Activated CD8-positive, alpha-beta memory T cell treated with anti-CD3 and anti-CD28 coated beads for 4 hours (primary cell): ENCODE data around the gene TBC1D3K.
"Not testable (repeated sequence)": the region's sequence is repeated elsewhere in the genome, so short reads cannot be mapped to it uniquely, and the experiment has no call there.

Source experiments
- DNase-seq, 2 donors: peaks; one replicate each; pipeline ENCODE4 v3.0.0-alpha.2; 2020; ENCODE audit warnings: low read depth in 2 of 2

Gene TBC1D3K

GRCh38 chr17:37924115-37924514, at the start of gene TBC1D3K:
TBC1D3K (plus strand) TSS chr17:37924415; CDS start chr17:37926000, 1,585 bp downstream.
- DNase-seq: not testable (repeated sequence)

GRCh38 chr17:37884516-37884915, 39.7 kb upstream of the TBC1D3K start:
- DNase-seq: no peak

GRCh38 chr17:37885136-37885535, 39.1 kb upstream of the TBC1D3K start:
- DNase-seq: no peak

- no peak for DNase-seq
Measured at GRCh38 chr17:37888881-37889280, 35.3 kb upstream of the TBC1D3K start.

- not testable (repeated sequence) for DNase-seq
Measured at GRCh38 chr17:37896961-37897360, 27.3 kb upstream of the TBC1D3K start.
